Gastrocnemius medialis (tissue), 4 donors: ENCODE measurements around the gene TTLL10. TPM values are rescaled to one million over a fixed set of nuclear protein-coding genes. Genes with fewer than 3 reads are reported as not detected.

Experiments
- ATAC-seq, 2 donors: fragments of 150-250 bp; one replicate each; pipeline ENCODE4 v1.9.1; 2016
- DNase-seq, 2 donors: peaks; one replicate each; pipeline ENCODE4 v3.0.0-alpha.2; 2019
- H3K27ac ChIP-seq, 4 donors: fragments of 200-600 bp; sonication (generic); 1 replicate in 1 of 4; 2 replicates in 3 of 4; pipeline ENCODE4 v1.5.1; 2016 to 2018; ENCODE audit warnings: mild to moderate bottlenecking in 2 of 4, moderate library complexity in 1 of 4
- H3K27me3 ChIP-seq, 3 donors: fragments of 200-600 bp; sonication (generic) in 2 of 3; 1 replicate in 1 of 3; 2 replicates in 2 of 3; pipeline versions ENCODE4 v1.5.1 to v1.6.0; 2016 to 2019; ENCODE audit warnings: mild to moderate bottlenecking in 1 of 3, moderate library complexity in 1 of 3
- H3K36me3 ChIP-seq, 2 donors: fragments of 200-600 bp; sonication (generic) in 1 of 2; one replicate each; pipeline ENCODE4 v1.5.1; 2017 to 2018
- H3K4me1 ChIP-seq, 2 donors: fragments of 200-600 bp; sonication (generic) in 1 of 2; one replicate each; pipeline ENCODE4 v1.5.1; 2016 to 2017; ENCODE audit warnings: mild to moderate bottlenecking in 2 of 2
- H3K4me3 ChIP-seq, 4 donors: fragments of 200-600 bp; sonication (generic) in 3 of 4; 1 replicate in 1 of 4; 2 replicates in 3 of 4; pipeline ENCODE4 v1.5.1; 2016 to 2019; ENCODE audit warnings: mild to moderate bottlenecking in 2 of 4
- H3K9me3 ChIP-seq, 3 donors: fragments of 200-600 bp; sonication (generic) in 2 of 3; 1 replicate in 1 of 3; 2 replicates in 2 of 3; pipeline ENCODE4 v1.5.1; 2016 to 2019
- CTCF ChIP-seq, 5 experiments: fragments of 450-650 bp in 3 of 5; fragments of 200-600 bp in 2 of 5; sonication (generic) in 2 of 5; IDR thresholded peaks in 4 of 5; conservative IDR thresholded peaks in 1 of 5; 1 replicate in 4 of 5; 2 replicates in 1 of 5; pipeline ENCODE4 v1.5.1; 2016 to 2019; ENCODE audit warnings: antibody characterized with exemption in 5 of 5, mild to moderate bottlenecking in 3 of 5, moderate library complexity in 3 of 5
- POLR2A ChIP-seq, 2 donors: fragments of 450-650 bp; IDR thresholded peaks; one replicate each; pipeline ENCODE4 v1.6.1; 2017; ENCODE audit warnings: antibody characterized with exemption in 2 of 2, mild to moderate bottlenecking in 2 of 2, moderate library complexity in 2 of 2
- in situ Hi-C, 4 donors: fragments of 200-750 bp; cut with MboI; loops; one replicate each; pipeline versions ENCODE4 v1.15.0 to v1.8.0; 2017; ENCODE audit warnings: low sequenced_read_pairs in 4 of 4
- intact Hi-C: fragments of 100-400 bp; cut with DNase I; formaldehyde crosslinking; loops from one replicate; pipeline ENCODE4 v1.15.1; 2023; ENCODE audit warnings: low total_unique reads
- total RNA-seq, 4 donors: library from RNA; depleted of rRNA; stranded (reverse); fragments of >200 nt; gene quantifications; one replicate each; pipeline versions ENCODE4 v1.1.0 to v1.2.3, GENCODE V29; 2016

TTLL10 gene
- total RNA-seq, 4 donors from 2014 or later: 0.13 to 0.16 TPM; not detected in 2

GRCh38 chr1:1160281-1160930, 13.3 kb upstream of the TTLL10 start:
- no peak for DNase-seq
- peaks cover under 1 to 15% of the 10 kb centered on the region in 2 donors for H3K4me1 ChIP-seq
- intact Hi-C loops (no loop called here), in situ Hi-C loops (no loop called here)
- no peaks in the 10 kb centered on the region for H3K9me3 ChIP-seq
- H3K4me3 ChIP-seq: no peak overlapping the region
- H3K27ac ChIP-seq: no peak overlapping the region
- H3K36me3 ChIP-seq: no peaks in the 10 kb centered on the region
- H3K27me3 ChIP-seq: peaks cover 0 to 18% (median 4%) of the 10 kb centered on the region in 3 donors
- no peak for TF ChIP-seq POLR2A (IDR thresholded peaks at IDR 0.05)
- TF ChIP-seq CTCF (IDR thresholded peaks at IDR 0.05 in 4 of 5, conservative IDR thresholded peaks at IDR 0.05 in 1 of 5): no peak
- no peak for ATAC-seq

- no peak overlapping the region for H3K4me3 ChIP-seq
- in situ Hi-C loops (no loop called here), intact Hi-C loops (no loop called here)
- H3K36me3 ChIP-seq: no peaks in the 10 kb centered on the region
- no peak overlapping the region for H3K27ac ChIP-seq
- peaks cover 0 to 14% (median 4%) of the 10 kb centered on the region in 3 donors for H3K27me3 ChIP-seq
- DNase-seq (no peak), ATAC-seq (no peak)
- TF ChIP-seq CTCF (IDR thresholded peaks at IDR 0.05 in 4 of 5, conservative IDR thresholded peaks at IDR 0.05 in 1 of 5) (no peak), POLR2A (IDR thresholded peaks at IDR 0.05) (no peak)
- H3K4me1 ChIP-seq: peaks cover 4 to 23% of the 10 kb centered on the region in 2 donors
- no peaks in the 10 kb centered on the region for H3K9me3 ChIP-seq
Measured at GRCh38 chr1:1161078-1161682, 12.5 kb upstream of the TTLL10 start.

- TF ChIP-seq CTCF (IDR thresholded peaks at IDR 0.05 in 4 of 5, conservative IDR thresholded peaks at IDR 0.05 in 1 of 5): no peak
- TF ChIP-seq POLR2A (IDR thresholded peaks at IDR 0.05): no peak
- ATAC-seq (no peak), DNase-seq (no peak)
- H3K27ac ChIP-seq: no peak overlapping the region
- peaks cover 4 to 25% of the 10 kb centered on the region in 2 donors for H3K4me1 ChIP-seq
- no peaks in the 10 kb centered on the region for H3K36me3 ChIP-seq
- intact Hi-C loops: no loop called here
- peaks cover 0 to 13% (median 4%) of the 10 kb centered on the region in 3 donors for H3K27me3 ChIP-seq
- in situ Hi-C loops: no loop called here
- H3K9me3 ChIP-seq: no peaks in the 10 kb centered on the region
- no peak overlapping the region for H3K4me3 ChIP-seq
Measured at GRCh38 chr1:1161683-1162079, 12.0 kb upstream of the TTLL10 start.

GRCh38 chr1:1162597-1163537, 10.8 kb upstream of the TTLL10 start:
- no peak for DNase-seq
- no peak for ATAC-seq
- no peak for TF ChIP-seq POLR2A (IDR thresholded peaks at IDR 0.05)
- TF ChIP-seq CTCF (IDR thresholded peaks at IDR 0.05 in 4 of 5, conservative IDR thresholded peaks at IDR 0.05 in 1 of 5): no peak
- in situ Hi-C loops: no loop called here
- no peaks in the 10 kb centered on the region for H3K36me3 ChIP-seq
- no peak overlapping the region for H3K27ac ChIP-seq
- H3K27me3 ChIP-seq: peaks cover 0 to 13% (median 3%) of the 10 kb centered on the region in 3 donors
- H3K4me1 ChIP-seq: peaks cover 4 to 21% of the 10 kb centered on the region in 2 donors
- H3K9me3 ChIP-seq: no peaks in the 10 kb centered on the region
- no peak overlapping the region for H3K4me3 ChIP-seq
- intact Hi-C loops: no loop called here
